ENCODE results near the gene LAMP1.
A peak's percentile ranks its signal among the peaks of the same experiment; 100 is the strongest.
"Not testable (repeated sequence)": the region's sequence is repeated elsewhere in the genome, so short reads cannot be mapped to it uniquely, and the experiment has no call there.

Gene LAMP1

GRCh38 chr13:113343692-113343968 lies 46.6 kb downstream of the LAMP1 start:
- no peak overlapping the region for H3K27ac ChIP-seq
- TF ChIP-seq, protein P1, sequence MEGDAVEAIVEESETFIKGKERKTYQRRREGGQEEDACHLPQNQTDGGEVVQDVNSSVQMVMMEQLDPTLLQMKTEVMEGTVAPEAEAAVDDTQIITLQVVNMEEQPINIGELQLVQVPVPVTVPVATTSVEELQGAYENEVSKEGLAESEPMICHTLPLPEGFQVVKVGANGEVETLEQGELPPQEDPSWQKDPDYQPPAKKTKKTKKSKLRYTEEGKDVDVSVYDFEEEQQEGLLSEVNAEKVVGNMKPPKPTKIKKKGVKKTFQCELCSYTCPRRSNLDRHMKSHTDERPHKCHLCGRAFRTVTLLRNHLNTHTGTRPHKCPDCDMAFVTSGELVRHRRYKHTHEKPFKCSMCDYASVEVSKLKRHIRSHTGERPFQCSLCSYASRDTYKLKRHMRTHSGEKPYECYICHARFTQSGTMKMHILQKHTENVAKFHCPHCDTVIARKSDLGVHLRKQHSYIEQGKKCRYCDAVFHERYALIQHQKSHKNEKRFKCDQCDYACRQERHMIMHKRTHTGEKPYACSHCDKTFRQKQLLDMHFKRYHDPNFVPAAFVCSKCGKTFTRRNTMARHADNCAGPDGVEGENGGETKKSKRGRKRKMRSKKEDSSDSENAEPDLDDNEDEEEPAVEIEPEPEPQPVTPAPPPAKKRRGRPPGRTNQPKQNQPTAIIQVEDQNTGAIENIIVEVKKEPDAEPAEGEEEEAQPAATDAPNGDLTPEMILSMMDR (conservative IDR thresholded peaks at IDR 0.05), result no peak
- TF ChIP-seq ZFX (IDR thresholded peaks at IDR 0.05), result no peak

DNA sequence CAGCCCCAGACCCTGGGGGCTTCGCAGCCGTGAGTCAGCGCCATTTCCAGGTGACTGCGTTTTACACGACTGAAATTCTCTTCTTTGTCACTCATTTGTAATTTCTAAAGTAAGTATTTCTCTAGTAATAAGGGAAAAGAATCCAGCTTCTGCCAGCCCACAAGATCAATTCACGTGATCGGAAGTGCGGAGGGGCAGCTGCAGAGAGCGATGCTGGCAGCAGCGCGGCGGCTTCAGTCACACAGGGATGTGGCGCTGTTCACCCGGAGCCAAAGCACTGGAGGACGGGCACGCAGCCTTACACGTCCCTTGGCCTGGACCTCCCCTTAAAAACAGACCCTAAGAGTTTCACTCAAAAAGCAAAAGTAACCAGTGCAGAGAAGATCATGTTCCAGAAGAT lies 48.4 kb downstream of the LAMP1 start:
- H3K27ac ChIP-seq, result no peak overlapping the region
- no peak for TF ChIP-seq ZFX (IDR thresholded peaks at IDR 0.05)
- TF ChIP-seq, protein P1 (conservative IDR thresholded peaks at IDR 0.05), result no peak

DNA sequence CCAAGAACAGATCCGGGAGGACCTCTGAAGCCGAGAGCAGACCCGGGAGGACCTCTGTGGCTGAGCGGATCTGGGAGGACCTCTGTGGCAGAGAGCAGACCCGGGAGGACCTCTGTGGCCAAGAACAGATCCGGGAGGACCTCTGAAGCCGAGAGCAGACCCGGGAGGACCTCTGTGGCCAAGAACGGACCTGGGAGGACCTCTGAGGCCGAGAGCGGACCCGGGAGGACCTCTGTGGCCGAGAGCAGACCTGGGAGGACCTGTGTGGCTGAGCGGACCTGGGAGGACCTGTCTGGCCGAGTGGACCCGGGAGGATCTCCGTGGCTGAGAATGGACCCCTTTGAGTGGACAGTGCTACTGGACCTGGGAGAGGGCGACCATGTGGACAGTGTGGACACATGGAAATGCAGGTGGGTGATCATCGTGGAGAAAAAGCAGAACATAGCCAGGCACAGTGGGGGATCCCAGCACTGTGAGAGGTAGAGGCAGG lies 50.7 kb downstream of the LAMP1 start:
- H3K27ac ChIP-seq, result not testable (repeated sequence)

DNA sequence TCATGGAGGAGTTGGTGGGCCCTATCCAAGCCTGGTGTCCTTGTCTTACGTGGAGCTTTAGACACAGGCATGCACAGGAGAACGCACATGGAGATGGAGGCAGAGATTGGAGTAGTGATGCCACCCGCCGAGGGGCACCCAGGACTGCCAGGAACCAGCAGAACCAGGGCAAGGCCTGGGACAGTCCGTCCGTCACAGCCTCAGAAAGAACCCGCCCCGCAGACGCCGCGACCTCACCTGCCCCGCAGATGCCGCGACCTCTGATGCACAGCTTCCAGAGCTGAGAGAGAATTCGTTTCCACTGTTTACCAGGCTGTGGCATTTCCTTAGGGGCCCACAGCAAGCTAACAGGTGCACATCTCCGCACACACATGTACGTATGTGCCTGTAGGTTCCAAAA lies 51.6 kb downstream of the LAMP1 start:
- no peak overlapping the region for H3K27ac ChIP-seq
- TF ChIP-seq, protein P1 (conservative IDR thresholded peaks at IDR 0.05), result no peak
- TF ChIP-seq ZFX (IDR thresholded peaks at IDR 0.05), result no peak

- H3K27ac ChIP-seq, result no peak overlapping the region
- TF ChIP-seq, protein P1 (conservative IDR thresholded peaks at IDR 0.05), result no peak
Measured at GRCh38 chr13:113349050-113349449, 52.0 kb downstream of the LAMP1 start.

- H3K27ac ChIP-seq, result no peak overlapping the region
- TF ChIP-seq, protein P1 (conservative IDR thresholded peaks at IDR 0.05), result no peak
- TF ChIP-seq ZFX (IDR thresholded peaks at IDR 0.05), result no peak
Measured at GRCh38 chr13:113349491-113349890, 52.5 kb downstream of the LAMP1 start.

GRCh38 chr13:113350065-113350937 lies 53.3 kb downstream of the LAMP1 start:
- H3K27ac ChIP-seq, result peak overlapping the region; percentile 58

More at GRCh38 chr13:113350065-113350937, 53.3 kb downstream of the LAMP1 start:
- TF ChIP-seq, protein P1 (conservative IDR thresholded peaks at IDR 0.05), result no peak
- TF ChIP-seq ZFX (IDR thresholded peaks at IDR 0.05), result no peak

Data from C4-2B (cell line).